Activated CD8-positive, alpha-beta memory T cell treated with anti-CD3 and anti-CD28 coated beads for 24 hours (primary cell): ENCODE measurements around the gene SPRY2.

ENCODE experiments used
- DNase-seq: peaks from one replicate; pipeline ENCODE4 v3.0.0-alpha.2; 2020

SPRY2 gene

GRCh38 chr13:80312012-80312704 is 28.8 kb downstream of the SPRY2 start:
- DNase-seq: no peak

- DNase-seq: no peak
These were observed 31.0 kb downstream of the SPRY2 start for GRCh38 chr13:80309926-80310325.

GRCh38 chr13:80307401-80307987 is 33.4 kb downstream of the SPRY2 start:
- DNase-seq: no peak

GRCh38 chr13:80306337-80306972 is 34.5 kb downstream of the SPRY2 start:
- no peak for DNase-seq

GRCh38 chr13:80305737-80306136 is 35.2 kb downstream of the SPRY2 start:
- DNase-seq: no peak

- DNase-seq: no peak
These were observed 37.6 kb downstream of the SPRY2 start for GRCh38 chr13:80303225-80303811.

GRCh38 chr13:80299046-80299445 is 41.9 kb downstream of the SPRY2 start:
- no peak for DNase-seq

GRCh38 chr13:80297503-80297902 is 43.4 kb downstream of the SPRY2 start:
- no peak for DNase-seq

GRCh38 chr13:80297094-80297493 is 43.8 kb downstream of the SPRY2 start:
- DNase-seq: no peak

GRCh38 chr13:80296638-80297037 is 44.3 kb downstream of the SPRY2 start:
- DNase-seq: no peak

GRCh38 chr13:80290591-80290990 is 50.3 kb downstream of the SPRY2 start:
- DNase-seq: no peak
